Hepatic stellate cell (primary cell): ENCODE data around the gene PERCC1.
"Not testable (repeated sequence)": the region's sequence is repeated elsewhere in the genome, so short reads cannot be mapped to it uniquely, and the experiment has no call there.

Experiments used
- DNase-seq: peaks from one replicate; pipeline ENCODE4 v3.0.0; 2011; ENCODE audit warnings: low spot score

Gene PERCC1

DNA sequence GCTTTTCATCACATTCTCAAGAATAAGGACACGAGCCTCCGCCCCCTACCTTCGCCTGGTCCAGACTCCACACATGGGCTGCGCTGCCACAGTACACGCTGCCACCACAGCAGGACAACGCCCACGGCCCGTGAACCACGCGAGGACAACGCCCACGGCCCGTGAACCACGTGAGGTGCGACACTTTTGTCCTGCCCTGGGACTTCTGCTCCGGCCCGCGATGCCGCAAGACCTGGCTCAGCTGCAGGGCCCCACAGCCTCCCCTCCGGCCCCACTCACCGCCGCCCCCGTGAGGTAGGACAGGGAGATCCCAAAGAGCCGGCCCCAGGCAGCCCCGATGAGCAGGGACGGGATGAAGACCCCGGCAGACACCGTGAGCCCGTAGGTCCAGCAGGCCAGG lies 19.3 kb downstream of the PERCC1 start:
- DNase-seq, result no peak

DNA sequence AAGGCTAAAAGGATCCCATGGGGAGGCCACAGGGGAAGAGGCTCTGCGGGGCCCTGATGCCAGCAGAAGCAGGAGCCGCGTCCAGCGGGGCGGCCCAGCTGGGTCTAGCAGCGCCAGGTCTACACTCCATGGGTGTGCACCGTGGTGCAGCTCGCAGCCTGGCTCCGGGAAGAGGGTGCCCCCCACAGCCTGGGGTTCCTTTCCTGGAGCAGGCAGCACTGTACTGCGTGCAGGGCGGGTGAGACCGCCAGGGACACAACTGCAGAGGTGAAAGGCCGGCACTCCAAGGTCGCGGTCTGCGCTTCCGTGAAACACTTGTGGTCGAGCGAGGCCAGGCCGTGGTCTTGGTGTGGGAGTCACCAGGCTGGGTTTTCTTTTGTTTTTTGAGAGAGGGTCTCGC lies 20.0 kb downstream of the PERCC1 start:
- no peak for DNase-seq

DNA sequence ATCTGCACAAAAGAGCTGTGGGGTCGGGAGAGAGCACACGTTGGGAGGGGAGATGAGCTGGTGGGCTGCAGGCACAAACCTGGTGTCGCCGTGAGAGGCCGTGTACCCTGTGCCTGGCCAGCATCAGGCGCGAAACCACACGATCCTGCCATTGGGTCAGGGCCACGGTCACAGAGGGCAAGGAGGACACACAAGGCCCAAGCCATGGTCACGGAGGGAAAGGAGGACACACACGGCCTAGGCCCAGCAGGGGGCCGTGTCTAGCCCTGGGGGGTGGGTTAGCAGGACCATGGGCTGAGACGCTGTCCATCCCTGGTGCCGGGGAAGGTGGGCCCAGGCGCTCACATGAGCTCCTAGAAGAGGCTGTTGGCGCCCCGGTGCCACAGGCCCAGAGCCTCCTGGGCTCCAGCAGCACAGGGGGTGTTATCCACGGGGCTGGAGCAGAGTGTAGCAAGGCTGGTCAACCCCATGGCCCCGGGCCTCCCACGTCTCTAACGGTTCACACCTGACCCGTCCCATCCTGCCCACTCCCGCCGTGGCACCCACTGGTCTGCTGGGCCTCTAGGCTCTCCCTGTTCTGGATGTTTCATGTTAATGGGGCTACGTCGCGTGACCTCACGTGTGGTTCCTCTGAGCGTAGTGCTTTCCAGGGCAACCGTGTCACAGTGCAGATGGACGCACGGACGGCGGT lies 21.0 kb downstream of the PERCC1 start:
- DNase-seq, result no peak

DNA sequence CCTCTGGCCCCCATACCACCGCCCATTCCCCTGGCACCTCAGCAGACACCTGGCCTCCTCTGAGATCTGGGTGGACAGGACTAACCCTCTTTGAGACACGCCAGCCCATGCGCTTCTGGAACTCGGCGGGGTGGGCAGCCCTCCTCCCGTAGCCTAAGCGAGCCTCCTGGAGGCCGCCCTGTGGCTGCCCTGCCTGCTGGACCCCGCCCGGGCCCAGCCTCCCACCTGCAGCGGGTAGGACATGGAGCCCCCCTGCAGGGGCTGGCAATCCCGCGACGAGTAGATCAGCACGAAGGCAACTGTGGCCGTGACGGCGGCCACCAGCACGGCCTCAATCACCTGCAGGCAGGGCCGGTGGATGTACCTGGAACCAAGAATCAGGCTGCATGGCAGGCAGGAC lies 21.7 kb downstream of the PERCC1 start:
- no peak for DNase-seq

DNA sequence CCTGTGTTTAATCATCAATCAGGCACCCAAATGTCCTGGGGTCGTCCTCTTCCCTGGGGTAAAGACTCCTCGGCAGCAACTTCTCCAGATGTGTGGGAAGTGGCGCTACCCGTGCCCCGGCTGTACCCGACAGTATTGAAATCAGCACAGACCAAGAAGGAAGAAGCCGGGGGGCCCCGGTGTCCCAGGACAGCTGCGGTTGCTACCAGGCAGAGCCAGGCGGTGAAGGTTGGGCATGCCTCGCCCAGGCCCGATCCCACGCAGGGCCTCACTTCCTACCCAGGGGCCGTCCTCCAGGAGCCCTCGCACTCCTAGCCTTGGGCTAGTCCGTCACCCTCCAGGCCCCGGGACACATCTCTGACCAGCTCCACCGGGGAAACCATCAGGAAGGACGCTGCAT lies 22.4 kb downstream of the PERCC1 start:
- no peak for DNase-seq

DNA sequence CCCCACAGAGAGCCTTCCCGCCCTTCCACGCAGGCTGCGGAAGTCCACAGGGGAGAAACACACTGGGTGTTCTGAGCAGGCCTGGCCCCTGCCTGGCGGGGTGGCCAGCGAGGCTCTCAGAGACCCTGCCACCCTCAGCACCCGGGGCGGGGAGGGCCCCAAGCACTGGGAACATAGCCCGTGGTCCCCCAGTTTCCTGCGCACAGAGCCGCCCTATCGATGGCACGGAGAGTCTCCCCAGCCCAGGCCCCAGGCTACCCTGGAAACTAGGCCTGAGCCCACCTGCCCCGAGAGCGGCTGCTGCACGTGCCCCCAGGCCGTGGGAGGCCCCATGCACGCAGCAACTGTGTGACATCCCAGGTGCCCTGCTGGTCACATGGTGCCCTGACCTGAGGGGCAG lies 23.7 kb downstream of the PERCC1 start:
- no peak for DNase-seq

DNA sequence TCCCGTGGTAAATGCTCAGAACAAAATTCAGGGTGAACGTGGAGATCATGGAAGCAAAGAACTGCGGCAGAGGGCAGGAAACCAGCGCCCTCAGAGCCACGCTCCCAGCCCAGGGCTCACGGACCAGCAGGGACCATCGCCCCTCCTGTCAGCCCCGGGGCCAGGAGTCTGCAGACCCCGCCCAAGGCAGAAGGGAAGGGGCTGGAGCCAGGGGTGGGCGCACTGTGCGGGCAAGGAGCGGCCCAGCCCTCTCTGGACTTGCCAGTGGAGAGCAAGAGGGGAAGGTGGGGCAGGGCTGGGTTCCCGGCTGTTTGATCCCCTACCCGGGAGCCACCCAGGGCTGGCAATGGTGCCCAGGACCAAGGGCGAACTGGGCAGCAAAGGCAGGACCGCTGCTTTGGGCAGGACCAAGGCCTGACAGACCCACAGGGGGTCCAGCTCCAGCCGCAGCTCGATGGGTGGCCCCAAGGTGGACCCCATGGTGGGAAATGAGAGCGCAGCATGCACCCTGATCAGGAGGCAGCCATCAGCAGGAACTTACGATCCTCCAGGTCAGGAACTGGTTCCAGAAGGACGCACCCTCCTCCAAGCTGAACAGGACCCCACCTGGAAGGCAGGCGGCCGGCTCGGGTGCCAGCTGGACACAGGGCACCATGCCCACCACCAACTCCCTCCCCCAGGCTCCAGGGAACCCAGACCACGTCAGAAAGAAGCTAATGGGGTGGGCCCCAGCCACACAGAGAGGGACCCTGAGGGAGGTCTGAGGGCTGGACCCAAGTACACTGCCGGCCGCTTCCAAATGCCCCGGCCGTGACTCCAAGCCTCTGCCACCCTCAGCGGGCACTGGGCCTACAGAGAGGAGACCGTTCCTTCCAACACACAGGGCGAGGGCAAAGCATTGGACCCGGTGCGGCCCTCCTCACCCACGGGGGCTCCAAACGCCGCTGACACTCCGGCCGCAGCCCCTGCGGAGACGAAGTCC lies 24.6 kb downstream of the PERCC1 start:
- DNase-seq, result no peak

DNA sequence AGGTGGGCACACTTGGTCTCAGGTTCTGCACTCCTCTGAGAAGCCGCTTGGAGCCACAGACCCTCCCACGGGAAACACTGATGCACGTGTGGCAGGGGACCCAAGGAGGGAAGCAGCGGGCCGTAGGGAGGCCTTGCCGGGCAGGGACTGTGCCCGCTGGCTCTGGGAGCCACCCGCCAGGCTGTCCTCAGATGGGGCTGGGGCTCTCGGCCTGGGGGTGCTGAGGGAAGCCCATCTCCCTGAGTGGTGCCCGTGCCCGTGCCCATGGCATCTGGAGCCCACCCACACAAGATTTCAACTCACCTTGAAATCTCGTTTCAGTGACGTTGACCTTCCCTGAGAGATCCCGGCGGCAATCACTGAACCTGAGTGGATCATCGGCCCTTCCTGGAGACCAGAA lies 26.1 kb downstream of the PERCC1 start:
- DNase-seq, result no peak

DNA sequence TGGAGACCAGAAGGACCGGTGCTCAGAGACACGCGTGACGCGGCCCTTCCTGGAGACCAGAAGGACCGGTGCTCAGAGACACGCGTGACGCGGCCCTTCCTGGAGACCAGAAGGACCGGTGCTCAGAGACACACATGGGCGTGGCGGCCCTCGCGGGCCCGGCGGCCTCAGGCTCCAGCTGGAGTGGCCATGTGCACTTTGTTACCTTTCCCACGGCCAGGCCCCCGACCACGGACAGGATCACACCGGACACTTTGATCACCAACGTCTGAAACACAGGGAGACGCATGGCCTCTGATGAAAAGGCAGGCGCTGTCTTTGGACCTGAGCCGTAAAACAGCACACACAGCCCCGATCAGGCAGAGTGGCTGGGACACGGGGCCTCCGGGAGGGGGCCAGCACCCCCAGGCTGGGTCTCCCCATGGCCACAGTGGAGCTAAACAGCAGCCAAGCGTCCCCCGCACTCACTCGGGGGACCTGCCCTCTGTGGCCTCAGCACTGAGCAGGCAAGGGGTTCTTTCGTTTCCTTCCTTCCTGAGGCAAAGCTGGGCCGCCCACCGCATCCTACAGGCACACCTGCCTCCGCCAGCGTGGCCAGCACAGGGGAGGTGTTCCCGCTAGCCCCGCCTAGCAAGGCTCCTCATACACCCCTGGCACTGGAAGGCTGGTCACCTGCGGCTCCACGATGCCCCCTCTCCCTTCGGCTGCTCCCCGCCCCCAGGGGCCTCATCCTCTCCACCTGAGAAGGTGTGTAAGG lies 26.8 kb downstream of the PERCC1 start:
- DNase-seq, result no peak

DNA sequence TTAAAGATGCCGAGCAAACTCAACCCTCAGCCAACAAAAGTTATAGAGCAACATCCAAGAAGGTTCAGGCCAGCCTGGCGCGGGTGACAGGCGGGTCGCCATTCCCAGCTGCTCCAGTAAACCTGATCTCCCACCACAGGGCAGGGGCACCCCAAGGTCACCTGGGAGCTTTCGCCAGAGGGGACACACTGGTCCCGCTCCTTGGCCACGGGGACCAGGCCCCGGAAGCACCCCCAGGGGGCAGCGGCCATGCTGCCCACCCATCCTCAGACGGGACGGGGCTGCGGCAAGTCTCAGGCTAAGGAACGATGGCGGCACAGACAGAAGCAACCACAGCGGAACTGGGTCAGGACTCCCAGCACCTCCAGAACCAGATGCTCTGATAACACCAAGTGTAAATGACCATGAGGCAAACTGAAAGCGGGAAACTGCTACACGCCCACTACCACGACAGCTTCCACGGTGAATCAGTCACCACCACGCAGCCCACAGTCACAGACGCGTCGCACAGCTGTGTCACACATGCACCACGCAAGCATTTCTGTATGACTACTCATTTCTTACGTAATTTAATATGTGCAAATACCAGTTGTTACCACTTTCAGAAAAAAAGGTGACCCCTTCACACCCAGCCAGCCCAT lies 27.6 kb downstream of the PERCC1 start:
- DNase-seq, result no peak

DNA sequence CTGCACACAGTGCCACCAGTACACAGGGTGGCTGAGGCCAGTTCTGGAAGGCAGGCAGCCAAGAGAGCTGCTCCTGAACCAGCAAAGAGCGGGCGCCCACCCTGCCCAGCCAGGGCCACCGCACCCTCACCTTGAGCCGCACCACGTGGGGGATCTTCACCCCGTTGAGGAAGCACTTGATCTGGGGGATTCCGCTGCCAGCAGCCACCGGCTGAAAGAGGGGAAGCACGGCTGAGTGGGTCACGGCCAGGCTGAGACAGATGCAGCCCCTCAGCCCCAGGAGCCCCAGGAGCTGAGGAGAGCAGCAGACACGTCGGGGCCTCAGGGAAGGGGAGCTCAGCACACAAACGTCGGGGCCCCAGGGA lies 28.1 kb downstream of the PERCC1 start:
- DNase-seq, result no peak

DNA sequence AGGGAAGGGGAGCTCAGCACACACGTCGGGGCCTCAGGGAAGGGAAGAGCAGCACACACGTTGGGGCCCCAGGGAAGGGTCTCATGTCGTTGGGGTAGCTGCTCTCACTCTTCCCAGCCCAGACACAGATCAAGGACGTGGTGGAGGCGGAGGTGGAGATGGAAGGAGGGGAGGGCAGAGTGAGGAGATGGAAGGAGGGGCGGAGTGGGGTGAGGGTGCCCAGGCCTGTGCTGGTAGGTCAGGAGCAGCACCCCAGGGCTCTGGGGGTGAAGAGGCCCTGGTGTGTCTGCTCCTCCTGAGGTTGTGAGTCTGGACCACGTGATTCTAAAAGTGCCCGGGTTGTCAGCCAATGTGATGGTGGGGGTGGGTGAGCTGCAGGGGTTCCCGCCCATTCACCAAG lies 29.1 kb downstream of the PERCC1 start:
- DNase-seq, result no peak

DNA sequence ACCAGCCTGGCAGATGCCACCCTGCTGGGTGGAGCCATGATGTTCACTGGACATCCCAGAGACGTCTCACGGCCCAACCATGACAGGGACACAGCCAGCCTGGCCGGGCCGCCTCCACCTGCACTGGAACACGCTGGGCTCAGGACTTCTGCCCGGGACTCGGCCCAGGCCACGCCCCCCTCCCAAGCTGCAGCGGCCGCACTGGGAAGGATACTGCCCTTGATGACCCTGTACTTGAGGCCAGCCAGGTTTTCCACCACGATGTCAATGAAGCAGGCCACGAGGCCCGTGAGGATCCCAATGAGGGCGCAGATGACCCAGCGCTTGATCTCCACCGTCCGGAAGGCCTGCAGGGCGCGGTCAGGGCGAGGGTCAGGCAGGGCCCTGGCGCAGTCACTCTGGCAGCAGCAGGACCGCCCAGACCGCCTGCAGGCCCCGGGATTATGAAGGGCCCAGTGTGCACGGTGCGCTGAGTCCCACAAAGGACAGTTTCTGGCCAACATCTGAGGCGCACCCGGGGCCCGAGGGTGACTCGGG lies 29.8 kb downstream of the PERCC1 start:
- DNase-seq, result no peak

DNA sequence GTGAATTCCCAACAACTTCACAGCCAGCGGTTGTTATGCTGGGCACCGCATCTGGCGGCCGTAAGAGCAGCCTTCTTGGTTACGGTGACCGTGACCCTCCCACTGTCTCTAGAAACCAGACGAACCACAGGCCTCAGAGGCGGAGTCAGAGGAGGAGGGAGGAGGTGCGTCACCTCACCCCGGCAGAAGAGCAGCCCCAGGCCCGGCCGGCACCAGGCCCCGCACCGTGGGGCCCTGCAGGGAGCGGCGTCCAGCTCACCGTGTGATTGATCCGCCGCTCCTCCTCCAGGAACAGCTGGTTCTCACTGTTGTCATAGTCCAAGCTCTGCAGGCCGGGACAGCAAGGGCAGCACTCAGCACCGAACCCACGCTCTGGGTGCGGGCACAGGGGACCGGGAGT lies 30.3 kb downstream of the PERCC1 start:
- DNase-seq, result no peak

DNA sequence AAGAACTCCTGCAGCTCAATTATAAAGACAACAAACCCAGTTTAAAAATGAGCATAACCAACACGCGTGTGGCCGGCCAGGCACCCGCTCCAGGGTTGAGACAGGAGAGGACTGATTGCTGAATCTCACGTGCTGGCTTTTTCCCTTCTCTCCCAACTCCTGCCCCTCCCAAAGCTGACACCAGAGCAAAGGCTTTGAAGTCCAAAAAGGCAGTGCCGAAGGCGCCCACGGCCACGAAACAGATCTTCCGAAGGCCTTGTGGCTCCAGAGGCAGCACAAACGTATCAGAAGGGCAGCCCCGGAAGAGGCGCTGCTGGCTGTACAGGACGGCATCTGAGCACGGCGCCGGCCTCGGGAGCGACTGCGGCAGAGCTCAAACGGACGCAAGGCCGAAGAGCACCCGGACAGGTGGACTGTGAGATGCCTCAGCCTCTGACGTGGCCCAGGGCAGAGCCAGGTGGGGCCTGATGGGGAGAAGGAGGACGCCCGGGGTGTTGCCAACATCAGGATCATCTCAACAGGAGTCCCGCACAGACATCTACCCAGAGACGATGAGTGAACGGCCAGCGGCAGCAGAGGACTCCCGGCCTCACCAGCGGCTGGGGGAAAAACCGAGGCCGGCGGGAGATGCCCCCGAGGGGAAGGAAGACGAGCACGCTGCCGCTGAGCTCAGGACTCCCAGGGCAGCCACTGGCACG lies 33.5 kb downstream of the PERCC1 start:
- no peak for DNase-seq

DNA sequence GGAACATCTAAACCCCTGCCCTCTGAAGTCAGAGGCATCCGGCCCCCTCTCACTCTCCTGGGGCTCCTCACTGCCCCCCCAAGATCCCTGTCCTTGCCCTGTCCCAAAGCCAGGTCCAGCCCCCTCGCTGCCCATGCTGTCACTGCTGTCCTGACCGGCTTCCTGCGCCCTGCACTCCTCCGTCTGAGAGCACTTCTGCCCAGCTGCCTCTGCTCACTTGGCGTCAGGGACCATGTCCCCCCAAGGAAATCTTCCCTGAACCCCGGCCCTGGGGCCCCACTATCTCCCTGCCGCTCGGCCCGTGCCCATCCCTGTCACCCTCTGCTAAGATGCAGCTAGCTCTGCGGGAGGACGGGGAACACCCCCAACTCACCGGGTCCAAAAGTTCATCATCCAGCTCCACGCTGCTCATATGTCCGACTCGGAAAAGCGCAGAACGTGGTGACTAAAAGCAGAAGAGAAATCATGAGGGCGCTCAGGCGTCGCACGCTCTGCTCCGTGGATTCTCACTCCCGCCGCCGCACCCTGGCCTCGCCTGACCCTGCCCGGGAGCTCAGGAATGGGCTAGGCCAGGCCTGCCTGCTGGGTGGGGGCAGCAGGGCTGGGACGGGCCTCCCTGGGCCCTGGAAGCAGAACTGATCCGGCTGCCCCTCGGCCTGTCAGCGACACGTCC lies 34.2 kb downstream of the PERCC1 start:
- DNase-seq, result no peak

DNA sequence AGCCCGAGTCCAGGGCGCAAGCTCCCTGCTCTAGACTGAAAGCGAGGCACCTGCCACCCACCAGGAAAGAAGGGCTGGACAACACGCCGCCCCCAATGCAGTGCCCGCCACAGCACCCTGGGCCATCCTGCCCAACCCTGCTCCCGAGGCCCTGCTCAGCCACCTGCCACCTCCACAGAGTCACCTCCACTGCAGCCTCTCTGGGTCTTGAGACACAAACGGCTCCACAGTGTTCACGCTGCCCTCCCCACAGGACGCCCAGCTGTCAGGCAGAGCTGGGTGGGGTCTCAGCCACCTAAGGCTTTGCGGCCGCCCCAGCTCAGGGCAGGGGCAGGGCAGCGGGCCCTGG lies 34.7 kb downstream of the PERCC1 start:
- no peak for DNase-seq

DNA sequence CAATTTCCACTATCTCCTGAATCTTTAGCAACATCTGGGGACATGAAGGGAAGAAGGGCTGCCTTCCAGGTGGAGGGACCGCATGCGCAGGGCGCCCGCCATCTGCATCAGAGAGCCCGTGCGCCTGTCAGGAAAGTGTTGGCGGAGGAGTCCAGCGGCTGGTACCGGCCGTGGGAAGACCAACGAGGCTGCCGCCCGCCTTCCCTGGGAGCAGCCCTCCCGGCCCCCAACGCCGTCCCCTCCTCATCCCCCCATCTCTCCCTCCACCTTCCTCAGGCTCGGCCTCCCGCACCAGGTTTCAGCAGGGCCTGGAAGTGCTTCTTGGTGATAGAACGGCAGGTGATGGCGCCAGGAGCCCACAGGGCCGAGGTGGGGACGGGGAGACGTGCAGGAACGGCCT lies 35.2 kb downstream of the PERCC1 start:
- DNase-seq, result no peak

DNA sequence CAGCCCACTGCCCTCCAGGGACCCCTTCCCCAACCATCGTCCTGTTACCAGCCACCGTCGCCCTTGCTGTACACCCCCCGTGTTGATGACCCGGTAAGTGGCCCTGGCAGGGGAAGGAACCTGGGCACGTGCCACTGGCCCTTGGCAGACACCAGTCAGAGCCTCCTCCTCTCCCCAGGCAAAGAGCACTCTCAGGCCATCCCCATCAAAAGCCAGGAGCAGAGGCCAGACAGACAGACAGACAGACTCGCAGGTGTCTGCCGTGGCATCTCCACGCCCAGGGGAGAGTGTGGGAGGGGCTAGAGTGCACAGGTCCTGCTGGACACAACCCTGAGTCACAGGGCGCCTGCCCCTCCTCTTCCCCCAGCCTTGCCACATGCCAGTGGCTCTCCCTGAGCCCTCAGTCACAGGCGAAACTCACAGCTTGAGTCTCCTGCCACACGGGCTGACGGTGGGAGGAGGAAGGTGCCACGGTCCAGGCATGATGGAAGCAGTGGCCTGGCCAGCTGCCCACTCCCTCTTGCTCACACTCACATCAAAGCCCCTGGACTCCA lies 36.2 kb downstream of the PERCC1 start:
- no peak for DNase-seq

DNA sequence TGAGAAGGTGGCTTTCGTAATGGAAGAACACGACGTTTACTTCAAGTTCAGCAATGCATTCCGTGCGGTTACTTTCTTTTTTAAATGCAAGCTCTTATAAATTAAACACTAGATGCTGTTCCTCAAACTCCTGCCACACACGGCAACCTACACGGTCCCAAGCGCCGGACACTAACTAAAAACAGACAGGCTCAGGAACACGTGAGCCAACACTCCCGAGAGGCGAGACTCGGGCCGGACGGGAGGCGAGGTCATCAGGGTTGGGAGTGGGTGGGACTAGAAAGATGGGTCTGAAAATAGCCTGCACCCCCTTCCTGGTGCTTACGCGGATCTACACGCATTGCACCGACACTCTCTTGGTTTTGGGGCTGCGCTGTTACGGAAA lies 37.5 kb downstream of the PERCC1 start:
- no peak for DNase-seq

DNA sequence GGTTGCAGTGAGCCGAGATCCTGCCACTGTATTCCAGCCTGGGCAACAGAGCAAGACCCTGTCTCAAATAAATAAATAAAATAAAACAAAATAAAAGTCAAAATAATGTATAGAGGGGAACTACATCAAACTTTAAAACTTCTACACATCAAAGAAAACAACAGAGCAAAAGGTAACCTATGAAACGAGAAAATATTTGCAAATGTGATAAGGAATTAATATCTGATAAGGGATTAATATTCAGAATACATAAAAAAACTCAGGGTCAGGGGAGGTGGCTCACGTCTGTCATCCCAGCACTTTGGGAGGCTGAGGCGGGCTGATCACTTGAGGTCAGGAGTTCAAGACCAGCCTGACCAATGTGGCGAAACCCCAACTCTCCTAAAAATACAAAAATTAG lies 38.3 kb downstream of the PERCC1 start:
- DNase-seq, result not testable (repeated sequence)
